SK-N-SH (cell line): ENCODE measurements around the gene CSNK1G2. TPM values are rescaled to one million over a fixed set of nuclear protein-coding genes. Genes with fewer than 3 reads are reported as not detected.
A peak's percentile ranks its signal among the peaks of the same experiment; 100 is the strongest.

Experiments used
- CTCF ChIA-PET: fragments of 300-600, 350-600 bp; formaldehyde crosslinking; extraction: SDS; loops from one replicate; lab custom pipeline; 2021; lab: Yijun Ruan, JAX
- POLR2A ChIA-PET: fragments of 350-600 bp; sonication (Branson Sonifier 250); formaldehyde crosslinking; extraction: SDS; loops from one replicate; lab custom pipeline; 2020; ENCODE audit warnings: antibody characterized with exemption, inconsistent platforms; lab: Yijun Ruan, JAX
- DNase-seq: peaks from one replicate; pipeline ENCODE4 v3.0.0; 2012
- H2AFZ ChIP-seq: fragments of 200-600 bp; sonication (generic); 2 replicates; pipeline ENCODE4 v1.8.1; 2016; ENCODE audit warnings: antibody characterized with exemption, mild to moderate bottlenecking, low read depth
- H3F3A ChIP-seq: fragments of 200-600 bp; sonication (generic); replicated peaks from 2 replicates; pipeline ENCODE3; 2016; ENCODE audit warnings: antibody characterized with exemption, mild to moderate bottlenecking; ENCODE audit not compliant: insufficient read depth
- H3K27ac ChIP-seq, 2 experiments: fragments of 200-500 bp in 1 of 2; fragments of 200-600 bp in 1 of 2; sonication (Bioruptor generic) in 1 of 2; sonication (generic), shearing (Covaris generic) in 1 of 2; 2 replicates each; pipeline versions ENCODE4 v1.5.1 to v1.6.1; 2014 to 2016; ENCODE audit warnings: low read depth in 2 of 2, inconsistent platforms in 1 of 2, low read length in 1 of 2, mild to moderate bottlenecking in 1 of 2, mixed read lengths in 1 of 2
- H3K27me3 ChIP-seq: fragments of 200-600 bp; sonication (generic), shearing (Covaris generic); 2 replicates; pipeline ENCODE4 v1.6.1; 2016; ENCODE audit warnings: mixed run types; ENCODE audit not compliant: insufficient read depth
- H3K36me3 ChIP-seq, 2 experiments: fragments of 200-500 bp in 1 of 2; fragments of 200-600 bp in 1 of 2; sonication (Bioruptor generic) in 1 of 2; sonication (generic) in 1 of 2; replicated peaks in 1 of 2; 2 replicates each; pipeline versions ENCODE3 to v1.5.1; 2014 to 2016; ENCODE audit warnings: low read length in 1 of 2, mild to moderate bottlenecking in 1 of 2; ENCODE audit not compliant: insufficient read depth in 2 of 2, control insufficient read depth in 1 of 2
- H3K4me1 ChIP-seq, 2 experiments: fragments of 200-500 bp in 1 of 2; fragments of 200-600 bp in 1 of 2; sonication (Bioruptor generic) in 1 of 2; sonication (generic), shearing (Covaris generic) in 1 of 2; 2 replicates each; pipeline versions ENCODE4 v1.5.1 to v1.6.1; 2014 to 2016; ENCODE audit warnings: low read depth in 1 of 2, low read length in 1 of 2, mixed run types in 1 of 2; ENCODE audit not compliant: insufficient read depth in 2 of 2, control insufficient read depth in 1 of 2
- H3K4me2 ChIP-seq: fragments of 200-600 bp; sonication (generic), shearing (Covaris generic); 2 replicates; pipeline ENCODE4 v1.6.1; 2017; ENCODE audit warnings: mixed run types
- H3K4me3 ChIP-seq, 2 experiments: fragments of 200-500 bp in 1 of 2; fragments of 200-600 bp in 1 of 2; sonication (Bioruptor generic) in 1 of 2; sonication (generic), shearing (Covaris generic) in 1 of 2; 2 replicates each; pipeline versions ENCODE4 v1.5.1 to v1.8.1; 2014 to 2016; ENCODE audit warnings: low read depth in 2 of 2, inconsistent platforms in 1 of 2, low read length in 1 of 2, mild to moderate bottlenecking in 1 of 2, mixed read lengths in 1 of 2, moderate library complexity in 1 of 2
- H3K79me2 ChIP-seq: fragments of 200-600 bp; sonication (generic); 2 replicates; pipeline ENCODE4 v1.8.1; 2017; ENCODE audit warnings: mild to moderate bottlenecking; ENCODE audit not compliant: insufficient read depth
- H3K9ac ChIP-seq: fragments of 200-600 bp; sonication (generic); 2 replicates; pipeline ENCODE4 v1.6.1; 2017; ENCODE audit warnings: mixed run types
- H3K9me2 ChIP-seq: fragments of 200-600 bp; sonication (generic); 2 replicates; pipeline ENCODE4 v1.6.1; 2017; ENCODE audit warnings: mixed run types
- H3K9me3 ChIP-seq: fragments of 200-600 bp; sonication (generic); 2 replicates; pipeline ENCODE4 v1.6.1; 2017; ENCODE audit warnings: mixed run types, mild to moderate bottlenecking, moderate library complexity
- H4K20me1 ChIP-seq: fragments of 200-600 bp; sonication (generic); 2 replicates; pipeline ENCODE4 v1.6.1; 2017; ENCODE audit warnings: mild to moderate bottlenecking, mixed run types; ENCODE audit not compliant: insufficient read depth
- CHD2 ChIP-seq: fragments of 150-350 bp; IDR thresholded peaks from 2 replicates; pipeline ENCODE4 v1.6.1; 2018; ENCODE audit warnings: low read length; ENCODE audit not compliant: partially characterized antibody
- ELF1 ChIP-seq: IDR thresholded peaks from 2 replicates; pipeline ENCODE4 v1.4.0; 2012
- EZH2phosphoT487 ChIP-seq: fragments of 200-600 bp; sonication (generic); IDR thresholded peaks from 2 replicates; pipeline ENCODE4 v1.6.1; 2017; ENCODE audit warnings: low read depth, mixed run types, mild to moderate bottlenecking, antibody characterized with exemption, moderate library complexity, borderline replicate concordance
- FOSL2 ChIP-seq: IDR thresholded peaks from 2 replicates; pipeline ENCODE4 v1.4.0; 2012; ENCODE audit warnings: low read depth, mild to moderate bottlenecking, moderate library complexity, borderline replicate concordance
- FOXJ3 ChIP-seq: sonication (generic); formaldehyde crosslinking; IDR thresholded peaks from 2 replicates; pipeline ENCODE4 v1.5.1; 2020; ENCODE audit warnings: mild to moderate bottlenecking, missing genetic modification reagents
- FOXM1 ChIP-seq: IDR thresholded peaks from 2 replicates; pipeline ENCODE4 v1.4.0; 2012; ENCODE audit warnings: low read depth, mild to moderate bottlenecking
- GABPA ChIP-seq: IDR thresholded peaks from 2 replicates; pipeline ENCODE4 v1.4.0; 2012; ENCODE audit warnings: low read depth, mild to moderate bottlenecking
- GATA2 ChIP-seq: sonication (generic); formaldehyde crosslinking; IDR thresholded peaks from 2 replicates; pipeline ENCODE4 v1.5.0; 2020; ENCODE audit warnings: mild to moderate bottlenecking, missing genetic modification reagents
- IRF3 ChIP-seq: fragments of 150-350 bp; IDR thresholded peaks from 2 replicates; pipeline ENCODE4 v1.6.1; 2016; ENCODE audit warnings: mild to moderate bottlenecking, low read depth, low read length
- MEF2A ChIP-seq: IDR thresholded peaks from 2 replicates; pipeline ENCODE4 v1.4.0; 2012; ENCODE audit warnings: low read depth, borderline replicate concordance
- NFIC ChIP-seq: IDR thresholded peaks from 2 replicates; pipeline ENCODE4 v1.4.0; 2012; ENCODE audit warnings: borderline replicate concordance
- NRF1 ChIP-seq: IDR thresholded peaks from 2 replicates; pipeline ENCODE4 v1.6.1; 2012; ENCODE audit warnings: low read depth, mild to moderate bottlenecking, low read length
- PBX3 ChIP-seq: IDR thresholded peaks from 2 replicates; pipeline ENCODE4; 2012
- RAD21 ChIP-seq: IDR thresholded peaks from 2 replicates; pipeline ENCODE4 v1.6.1; 2012; ENCODE audit warnings: mild to moderate bottlenecking, low read length
- RCOR1 ChIP-seq: fragments of 150-350 bp; IDR thresholded peaks from 2 replicates; pipeline ENCODE4 v1.6.1; 2017; ENCODE audit warnings: antibody characterized with exemption, low read length
- RFX5 ChIP-seq: IDR thresholded peaks from 2 replicates; pipeline ENCODE4 v1.6.1; 2012; ENCODE audit warnings: mild to moderate bottlenecking, improper control_type of control experiment, low read length
- RXRA ChIP-seq: IDR thresholded peaks from 2 replicates; pipeline ENCODE4 v1.4.0; 2012; ENCODE audit warnings: low read depth, mild to moderate bottlenecking, borderline replicate concordance
- SIN3A ChIP-seq: IDR thresholded peaks from 2 replicates; pipeline ENCODE4 v1.6.1; 2012; ENCODE audit warnings: low read depth, mild to moderate bottlenecking, low read length, moderate library complexity, borderline replicate concordance
- TEAD4 ChIP-seq: IDR thresholded peaks from 2 replicates; pipeline ENCODE4 v1.4.0; 2012; ENCODE audit warnings: mild to moderate bottlenecking, borderline replicate concordance; ENCODE audit not compliant: insufficient read depth
- USF2 ChIP-seq: fragments of 150-350 bp; IDR thresholded peaks from 2 replicates; pipeline ENCODE4 v1.6.1; 2017; ENCODE audit warnings: antibody characterized with exemption, low read length, low read depth, borderline replicate concordance
- WGBS: methylation state at CpG from one replicate; pipeline ENCODE4 v1.1.6; 2017; ENCODE audit warnings: low lambda C conversion rate; 5-methylcytosine and 5-hydroxymethylcytosine counted together
- polyA plus RNA-seq, 3 experiments: library from polyadenylated mRNA; depleted of rRNA; stranded (reverse); fragments of >200 nt; gene quantifications; 2 replicates each; pipeline ENCODE4 v1.2.3, GENCODE V29; 2012

The CSNK1G2 gene
- polyA plus RNA-seq, 1 of the 3 experiments (the other 2 are of a cell fraction): 79.4 TPM

GRCh38 chr19:1908364-1908678, 32.7 kb upstream of the CSNK1G2 start:
- no peak for DNase-seq
- WGBS: 75% methylated on average over 2 of the region's 13 CpGs
- Histone ChIP-seq H3K4me3 (no peak overlapping the region), H3F3A (peaks cover 14% of the 10 kb centered on the region), H3K9me2 (no peaks in the 10 kb centered on the region), H3K4me1 (peaks cover 0 to 18% of the 10 kb centered on the region in 2 experiments; a peak in 1 of 4 replicates), H2AFZ (no peak overlapping the region), H3K36me3 (peaks cover 0 to 15% of the 10 kb centered on the region in 2 experiments), H3K9me3 (no peaks in the 10 kb centered on the region), H3K4me2 (no peak overlapping the region), H3K79me2 (peaks cover 78% of the 10 kb centered on the region), H3K27me3 (no peaks in the 10 kb centered on the region), H4K20me1 (peaks cover 40% of the 10 kb centered on the region)
- POLR2A ChIA-PET: no interaction called here
- TF ChIP-seq PBX3: no peak
- TF ChIP-seq FOXM1: no peak
- no peak for TF ChIP-seq NFIC
- no peak for TF ChIP-seq RXRA
- TF ChIP-seq TEAD4: no peak
- TF ChIP-seq RAD21: no peak
- TF ChIP-seq GABPA: no peak
- no peak for TF ChIP-seq IRF3
- no peak for TF ChIP-seq SIN3A
- TF ChIP-seq, all 33 proteins: peak for 0
- Histone ChIP-seq H3K27ac (no peak overlapping the region), H3K9ac (no peak overlapping the region)
- CTCF ChIA-PET: interaction anchor here (0.6 to 1.4 kb wide), 2 partner anchors 16 to 246 kb away, joined by 3 read pairs; no protein-coding TSS in a partner anchor

GRCh38 chr19:1909761-1910080, 31.3 kb upstream of the CSNK1G2 start:
- no peaks in the 10 kb centered on the region for H3K9me3 ChIP-seq
- H3K27me3 ChIP-seq: no peaks in the 10 kb centered on the region
- H3K4me3 ChIP-seq: no peak overlapping the region
- no peak for TF ChIP-seq FOXJ3
- no peak for TF ChIP-seq RAD21
- no peak for TF ChIP-seq USF2
- no peak for TF ChIP-seq SIN3A
- no peak for TF ChIP-seq GATA2 (CRISPR knock-in tag)
- TF ChIP-seq IRF3: no peak
- no peak for TF ChIP-seq FOSL2
- no peak for TF ChIP-seq MEF2A
- no peak for TF ChIP-seq ELF1
- no peak for TF ChIP-seq RFX5
- no peak for TF ChIP-seq RCOR1
- TF ChIP-seq NRF1: no peak
- no peak for TF ChIP-seq NFIC
- no peak for TF ChIP-seq EZH2phosphoT487
- TF ChIP-seq CHD2: no peak
- peaks cover 51% of the 10 kb centered on the region for H4K20me1 ChIP-seq
- WGBS: 75% methylated on average over 4 of the region's 10 CpGs
- no peak overlapping the region for H2AFZ ChIP-seq
- peaks cover 0 to 22% of the 10 kb centered on the region in 2 experiments for H3K36me3 ChIP-seq
- no peak overlapping the region for H3K4me2 ChIP-seq
- H3K79me2 ChIP-seq: peaks cover 88% of the 10 kb centered on the region
- POLR2A ChIA-PET: interaction anchor here (1.0 kb wide), 1 partner anchor 18 kb away, joined by 3 read pairs; no protein-coding TSS in a partner anchor
- peaks cover 5% of the 10 kb centered on the region for H3F3A ChIP-seq
- H3K9ac ChIP-seq: no peak overlapping the region
- CTCF ChIA-PET: interaction anchor here (0.8 to 4.2 kb wide), 4 partner anchors 12 to 33 kb away, joined by 3 to 30 read pairs (median 4); partner anchors contain the start of gene ABHD17A
- H3K27ac ChIP-seq: peak overlapping the region in 1 of 2 experiments; percentile 86; a peak in 2 of 4 replicates
- no peak for DNase-seq
- no peaks in the 10 kb centered on the region for H3K9me2 ChIP-seq
- peaks cover 0 to 17% of the 10 kb centered on the region in 2 experiments; a peak in 1 of 4 replicates for H3K4me1 ChIP-seq
